Endothelial cell (in vitro differentiated cells): Measurements from ENCODE around the gene OTUD6A. TPM values are rescaled to one million over a fixed set of nuclear protein-coding genes. Genes with fewer than 3 reads are reported as not detected.

Source experiments
- DNase-seq: peaks from one replicate; pipeline ENCODE4 v3.0.0; 2021; ENCODE audit warnings: low spot score
- H3K27ac Mint-ChIP-seq: one replicate; pipeline ENCODE4 v1.8.0; 2021; ENCODE audit warnings: mixed read lengths, inconsistent platforms; ENCODE audit not compliant: unreplicated experiment
- H3K27me3 Mint-ChIP-seq: one replicate; pipeline ENCODE4 v1.8.0; 2021; ENCODE audit warnings: mild to moderate bottlenecking, moderate library complexity, mixed read lengths, inconsistent platforms; ENCODE audit not compliant: unreplicated experiment
- H3K36me3 Mint-ChIP-seq: one replicate; pipeline ENCODE4 v1.8.0; 2021; ENCODE audit warnings: mild to moderate bottlenecking, low read depth, mixed read lengths, inconsistent platforms; ENCODE audit not compliant: unreplicated experiment
- H3K4me1 Mint-ChIP-seq: one replicate; pipeline ENCODE4 v1.8.0; 2021; ENCODE audit warnings: mild to moderate bottlenecking, mixed read lengths, inconsistent platforms; ENCODE audit not compliant: unreplicated experiment
- H3K4me3 Mint-ChIP-seq: one replicate; pipeline ENCODE4 v1.8.0; 2021; ENCODE audit warnings: mild to moderate bottlenecking, mixed read lengths, inconsistent platforms; ENCODE audit not compliant: unreplicated experiment
- H3K9me3 Mint-ChIP-seq: one replicate; pipeline ENCODE4 v1.8.0; 2021; ENCODE audit warnings: mixed read lengths, inconsistent platforms; ENCODE audit not compliant: unreplicated experiment
- CTCF ChIP-seq: fragments of 200-600 bp; sonication (generic); IDR thresholded peaks from one replicate; pipeline ENCODE4 v1.5.0; 2021; ENCODE audit warnings: antibody characterized with exemption; ENCODE audit not compliant: unreplicated experiment
- total RNA-seq: library from RNA; stranded (reverse); fragmentation: NEBNext Ultra II Directional; extraction: Animal tissue kit (Norgen Biotek cat#: 25700); gene quantifications from one replicate; pipeline ENCODE4 v1.2.1, GENCODE V29; 2021; ENCODE audit not compliant: unreplicated experiment

OTUD6A gene
- total RNA-seq, 1 donor from 2014 or later = not detected

DNA sequence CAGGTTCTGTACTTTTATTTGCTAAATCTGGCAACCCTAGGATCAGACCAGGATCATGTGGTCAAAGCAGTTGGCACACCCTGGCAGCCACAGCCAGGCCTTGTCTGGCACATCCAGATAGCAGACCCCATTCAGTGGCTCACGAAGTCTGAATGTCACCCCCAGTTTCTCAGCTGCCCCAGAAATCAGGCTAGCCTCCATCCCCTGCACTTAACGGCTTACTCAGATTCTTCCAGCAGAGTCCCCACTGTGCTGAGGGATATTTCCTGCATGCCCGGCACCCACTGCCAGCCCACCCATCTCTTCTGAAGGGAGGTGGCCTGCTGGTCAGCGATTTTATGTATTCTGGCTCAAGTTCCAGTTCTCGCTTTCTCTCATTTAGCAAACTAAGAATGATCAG, 7.9 kb upstream of the OTUD6A start:
- Mint-ChIP-seq H3K9me3 (no peaks in the 10 kb centered on the region), H3K27me3 (no peaks in the 10 kb centered on the region), H3K4me3 (no peak overlapping the region), H3K36me3 (no peaks in the 10 kb centered on the region), H3K4me1 (no peaks in the 10 kb centered on the region), H3K27ac (no peak overlapping the region)
- no peak for TF ChIP-seq CTCF
- DNase-seq = no peak

DNA sequence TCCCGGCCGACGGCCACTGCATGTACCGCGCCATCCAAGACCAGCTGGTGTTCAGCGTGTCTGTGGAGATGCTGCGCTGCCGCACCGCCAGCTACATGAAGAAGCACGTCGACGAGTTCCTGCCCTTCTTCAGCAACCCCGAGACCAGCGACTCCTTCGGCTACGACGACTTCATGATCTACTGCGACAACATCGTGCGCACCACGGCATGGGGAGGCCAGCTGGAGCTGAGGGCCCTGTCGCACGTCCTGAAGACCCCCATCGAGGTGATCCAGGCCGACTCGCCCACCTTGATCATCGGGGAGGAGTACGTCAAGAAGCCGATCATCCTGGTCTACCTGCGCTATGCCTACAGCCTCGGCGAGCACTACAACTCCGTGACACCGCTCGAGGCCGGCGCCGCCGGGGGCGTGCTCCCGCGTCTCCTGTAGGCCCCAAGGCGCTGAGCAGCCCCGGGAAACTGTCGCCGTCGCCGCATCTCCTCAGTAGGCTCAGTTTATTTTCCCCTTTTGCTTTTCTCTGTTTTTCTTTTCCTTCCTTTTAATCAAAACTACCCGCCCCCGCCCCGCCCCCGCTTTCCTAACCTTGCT, 799 bp downstream of the OTUD6A start:
- Mint-ChIP-seq H3K4me1 (no peaks in the 10 kb centered on the region), H3K27me3 (peaks cover 2% of the 10 kb centered on the region), H3K4me3 (no peak overlapping the region), H3K27ac (no peak overlapping the region), H3K9me3 (no peaks in the 10 kb centered on the region), H3K36me3 (no peaks in the 10 kb centered on the region)
- TF ChIP-seq CTCF = no peak
- DNase-seq = no peak

DNA sequence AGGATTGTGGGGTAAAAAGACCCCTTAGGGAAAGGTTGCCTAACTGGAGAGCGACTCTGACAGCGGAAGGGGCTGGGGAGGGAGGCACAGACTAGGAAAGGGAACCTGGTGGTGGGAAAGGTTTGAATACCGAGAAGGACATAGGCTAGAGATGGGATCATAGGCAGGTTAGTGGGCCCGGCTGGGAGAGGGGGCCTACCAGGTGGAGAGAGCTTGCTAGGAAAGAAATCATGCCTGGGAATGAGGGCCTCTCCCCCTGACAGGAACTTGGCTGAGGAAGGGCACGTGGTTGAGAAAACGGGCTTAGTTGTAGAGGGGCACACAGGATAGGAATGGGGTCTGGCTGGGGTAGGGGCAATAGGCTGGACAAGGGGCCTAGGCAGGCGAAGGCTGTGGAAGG, 4.4 kb downstream of the OTUD6A start:
- DNase-seq = no peak
- no peaks in the 10 kb centered on the region for H3K4me1 Mint-ChIP-seq
- no peak overlapping the region for H3K27ac Mint-ChIP-seq
- H3K36me3 Mint-ChIP-seq = no peaks in the 10 kb centered on the region
- no peaks in the 10 kb centered on the region for H3K9me3 Mint-ChIP-seq
- TF ChIP-seq CTCF = no peak
- H3K27me3 Mint-ChIP-seq = no peaks in the 10 kb centered on the region
- no peak overlapping the region for H3K4me3 Mint-ChIP-seq

DNA sequence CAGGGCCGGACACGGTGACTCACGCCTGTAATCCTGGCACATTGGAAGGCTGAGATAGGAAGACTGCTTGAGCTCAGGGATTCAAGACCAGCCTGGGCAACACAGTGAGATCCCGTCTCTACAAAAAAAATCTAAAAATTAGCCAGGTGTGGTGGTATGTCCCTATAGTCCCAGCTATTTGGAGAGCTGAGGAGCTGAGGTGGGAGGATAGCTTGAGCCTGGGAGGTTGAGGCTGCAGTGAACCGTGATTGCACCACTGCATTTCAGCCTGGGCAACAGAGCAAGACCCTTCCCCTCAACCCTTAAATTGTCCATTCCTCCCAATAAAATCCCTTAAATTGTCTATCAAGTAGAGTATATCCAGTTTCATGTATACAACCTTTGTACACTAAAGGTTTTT, 17.0 kb downstream of the OTUD6A start:
- Mint-ChIP-seq H3K27me3 (no peaks in the 10 kb centered on the region), H3K9me3 (no peaks in the 10 kb centered on the region), H3K4me1 (no peaks in the 10 kb centered on the region), H3K27ac (no peak overlapping the region), H3K4me3 (no peak overlapping the region), H3K36me3 (no peaks in the 10 kb centered on the region)
- TF ChIP-seq CTCF = no peak
- DNase-seq = no peak

DNA sequence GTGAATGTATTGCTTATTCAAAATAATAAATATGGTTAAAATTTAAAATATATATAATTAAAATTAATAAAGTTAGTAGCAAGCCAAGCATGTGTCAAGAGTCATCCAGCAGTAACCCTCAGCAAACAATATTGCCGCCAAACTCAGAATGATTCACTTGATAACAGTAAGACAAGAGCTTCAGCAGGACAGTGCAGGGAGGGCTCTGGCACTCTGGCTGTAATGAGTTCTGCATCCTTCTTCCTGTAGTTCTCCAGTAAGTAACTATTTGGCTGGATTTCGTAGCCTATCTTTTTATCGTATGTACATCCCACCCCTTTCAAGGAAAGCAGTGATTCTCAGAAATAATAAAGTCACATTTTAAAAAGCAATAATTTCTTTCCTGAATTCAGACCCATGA, 17.6 kb downstream of the OTUD6A start:
- no peak for DNase-seq
- Mint-ChIP-seq H3K36me3 (no peaks in the 10 kb centered on the region), H3K9me3 (no peaks in the 10 kb centered on the region), H3K27ac (no peak overlapping the region), H3K4me1 (no peaks in the 10 kb centered on the region), H3K27me3 (no peaks in the 10 kb centered on the region), H3K4me3 (no peak overlapping the region)
- TF ChIP-seq CTCF = no peak
